Fibroblast of pulmonary artery (primary cell): ENCODE data around the gene TRIM37.
"Not testable (repeated sequence)": the region's sequence is repeated elsewhere in the genome, so short reads cannot be mapped to it uniquely, and the experiment has no call there.

Experiments
- DNase-seq: peaks from one replicate; pipeline ENCODE4 v3.0.0-alpha.2; 2010; ENCODE audit warnings: low read depth
- H3K4me3 ChIP-seq: replicated peaks from 2 replicates; pipeline ENCODE4 v1.5.1; 2011; ENCODE audit warnings: low read depth, mild to moderate bottlenecking, control low read depth, low read length, moderate library complexity
- CTCF ChIP-seq: IDR thresholded peaks from 2 replicates; pipeline ENCODE4 v1.5.1; 2011; ENCODE audit warnings: mild to moderate bottlenecking, control low read depth, low read length, inconsistent platforms; ENCODE audit errors: missing control alignments

Gene TRIM37

GRCh38 chr17:58960068-58960467 is 146.6 kb downstream of the TRIM37 start:
- TF ChIP-seq CTCF = peak; percentile 34
- H3K4me3 ChIP-seq = no peak overlapping the region
- peak; percentile 62 for DNase-seq

GRCh38 chr17:58957725-58958073 is 149.0 kb downstream of the TRIM37 start:
- DNase-seq = not testable (repeated sequence)

GRCh38 chr17:58956997-58957724 is 149.5 kb downstream of the TRIM37 start:
- TF ChIP-seq CTCF = no peak
- DNase-seq = peak; percentile 54
- H3K4me3 ChIP-seq = no peak overlapping the region

More at GRCh38 chr17:58957725-58958073, 149.0 kb downstream of the TRIM37 start:
- not testable (repeated sequence) for H3K4me3 ChIP-seq

- not testable (repeated sequence) for H3K4me3 ChIP-seq, DNase-seq
Measured at GRCh38 chr17:58954358-58954757, 152.3 kb downstream of the TRIM37 start.

GRCh38 chr17:58947824-58948223 is 158.9 kb downstream of the TRIM37 start:
- DNase-seq = no peak
- H3K4me3 ChIP-seq = no peak overlapping the region
- no peak for TF ChIP-seq CTCF

GRCh38 chr17:58947411-58947810 is 159.3 kb downstream of the TRIM37 start:
- no peak for DNase-seq
- H3K4me3 ChIP-seq = no peak overlapping the region
- no peak for TF ChIP-seq CTCF

- no peak for DNase-seq
- no peak overlapping the region for H3K4me3 ChIP-seq
- TF ChIP-seq CTCF = no peak
Measured at GRCh38 chr17:58944166-58944565, 162.5 kb downstream of the TRIM37 start.

- H3K4me3 ChIP-seq = no peak overlapping the region
- no peak for DNase-seq
- TF ChIP-seq CTCF = no peak
Measured at GRCh38 chr17:58936295-58936694, 170.4 kb downstream of the TRIM37 start.
